Measurements from ENCODE around the gene MARCHF10. TPM values are rescaled to one million over a fixed set of nuclear protein-coding genes. Genes with fewer than 3 reads are reported as not detected.
"Not testable (repeated sequence)": the region's sequence is repeated elsewhere in the genome, so short reads cannot be mapped to it uniquely, and the experiment has no call there.

MARCHF10 gene
- total RNA-seq, 3 donors from 2014 or later = under 0.01 to 0.16 TPM; not detected in 1

GRCh38 chr17:62832405-62832804, 24.3 kb upstream of the MARCHF10 start:
- TF ChIP-seq POLR2A (IDR thresholded peaks at IDR 0.05) (no peak), CTCF (IDR thresholded peaks at IDR 0.05) (no peak), POLR2AphosphoS5 (IDR thresholded peaks at IDR 0.05) (no peak)
- no peak overlapping the region for H3K4me3 ChIP-seq
- intact Hi-C loops (cut with DNase I; ENCODE audit: low total_unique reads) = no loop called here
- no peak for DNase-seq (ENCODE audit: low spot score in 2 of 2)
- no peak overlapping the region for H3K27ac ChIP-seq
- no peaks in the 10 kb centered on the region for H3K27me3 ChIP-seq
- H3K36me3 ChIP-seq = no peaks in the 10 kb centered on the region
- H3K9me3 ChIP-seq = no peaks in the 10 kb centered on the region
- H3K4me1 ChIP-seq = no peaks in the 10 kb centered on the region

GRCh38 chr17:62831066-62831465, 23.0 kb upstream of the MARCHF10 start:
- H3K27ac ChIP-seq; H3K27me3 ChIP-seq; H3K9me3 ChIP-seq; H3K4me1 ChIP-seq; DNase-seq (ENCODE audit: low spot score in 2 of 2); H3K4me3 ChIP-seq; intact Hi-C loops (cut with DNase I; ENCODE audit: low total_unique reads); H3K36me3 ChIP-seq: not testable (repeated sequence)

GRCh38 chr17:62827746-62828485, 19.8 kb upstream of the MARCHF10 start:
- intact Hi-C loops (cut with DNase I; ENCODE audit: low total_unique reads) = no loop called here
- Histone ChIP-seq H3K27ac (no peak overlapping the region), H3K36me3 (no peaks in the 10 kb centered on the region), H3K9me3 (no peaks in the 10 kb centered on the region), H3K27me3 (no peaks in the 10 kb centered on the region), H3K4me3 (no peak overlapping the region), H3K4me1 (no peaks in the 10 kb centered on the region)
- TF ChIP-seq CTCF (IDR thresholded peaks at IDR 0.05) (no peak), POLR2A (IDR thresholded peaks at IDR 0.05) (no peak), POLR2AphosphoS5 (IDR thresholded peaks at IDR 0.05) (no peak)
- no peak for DNase-seq (ENCODE audit: low spot score in 2 of 2)

- Histone ChIP-seq H3K9me3 (no peaks in the 10 kb centered on the region), H3K27ac (no peak overlapping the region), H3K4me1 (no peaks in the 10 kb centered on the region), H3K36me3 (no peaks in the 10 kb centered on the region), H3K4me3 (no peak overlapping the region), H3K27me3 (no peaks in the 10 kb centered on the region)
- TF ChIP-seq CTCF (IDR thresholded peaks at IDR 0.05) (no peak), POLR2A (IDR thresholded peaks at IDR 0.05) (no peak), POLR2AphosphoS5 (IDR thresholded peaks at IDR 0.05) (no peak)
- no peak for DNase-seq (ENCODE audit: low spot score in 2 of 2)
- intact Hi-C loops (cut with DNase I; ENCODE audit: low total_unique reads) = no loop called here
Measured at GRCh38 chr17:62826956-62827355, 18.8 kb upstream of the MARCHF10 start.

- Histone ChIP-seq H3K36me3 (no peaks in the 10 kb centered on the region), H3K4me1 (peaks cover 0 to 3% of the 10 kb centered on the region in 2 donors), H3K4me3 (no peak overlapping the region), H3K27ac (no peak overlapping the region), H3K27me3 (no peaks in the 10 kb centered on the region), H3K9me3 (no peaks in the 10 kb centered on the region)
- no peak for TF ChIP-seq CTCF (IDR thresholded peaks at IDR 0.05)
- no peak for TF ChIP-seq POLR2AphosphoS5 (IDR thresholded peaks at IDR 0.05)
- TF ChIP-seq POLR2A (IDR thresholded peaks at IDR 0.05) = no peak
- no peak for DNase-seq (ENCODE audit: low spot score in 2 of 2)
- intact Hi-C loops (cut with DNase I; ENCODE audit: low total_unique reads) = no loop called here
Measured at GRCh38 chr17:62825182-62825581, 17.1 kb upstream of the MARCHF10 start.

Data from breast epithelium (tissue), 4 donors.